ENCODE measurements around the gene MAN1C1. TPM values are rescaled to one million over a fixed set of nuclear protein-coding genes. Genes with fewer than 3 reads are reported as not detected.

Gene MAN1C1
- total RNA-seq, 6 experiments from 2014 or later = 10.7 to 38.8 (median 21.0) TPM

DNA sequence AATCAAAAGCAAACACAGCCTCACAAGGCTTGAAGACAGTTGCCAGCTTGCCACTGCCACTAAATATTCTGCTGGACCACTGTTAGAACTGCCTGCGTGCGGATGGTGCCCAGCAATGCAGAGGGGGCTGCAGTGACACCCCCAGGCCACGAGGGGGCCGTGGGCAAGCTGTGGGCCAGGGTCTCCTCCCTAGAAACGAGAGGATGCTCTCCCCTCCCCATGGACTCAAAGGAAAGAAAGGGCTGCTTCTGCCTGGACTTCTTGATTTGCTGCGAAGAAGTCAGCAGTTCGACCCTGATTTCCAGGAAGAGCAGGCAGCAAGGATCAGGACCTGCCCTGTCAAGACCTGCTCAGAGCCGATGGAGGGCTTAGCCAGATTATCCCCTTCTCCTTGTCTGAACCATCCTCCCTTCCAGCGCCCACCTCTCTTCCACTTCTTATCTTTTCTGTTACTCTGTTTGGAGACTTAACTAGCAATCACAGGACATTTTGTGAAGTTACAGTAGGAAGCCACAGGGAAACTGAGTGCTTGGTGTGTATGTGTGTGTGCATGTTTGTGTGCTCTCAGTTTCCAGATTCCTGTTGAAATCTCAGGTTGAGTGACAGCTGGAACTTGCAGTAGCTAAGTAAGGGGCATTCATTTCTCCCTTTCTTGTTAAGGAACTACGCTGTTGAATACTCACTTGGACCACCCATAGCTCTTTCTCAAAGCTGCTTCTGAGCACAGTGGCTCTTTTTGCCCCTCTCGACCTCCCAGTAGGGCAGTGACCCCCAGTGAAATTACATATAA is 2.7 kb downstream of the MAN1C1 start:
- Histone ChIP-seq H3K27ac (no peak overlapping the region), H3K9me3 (no peaks in the 10 kb centered on the region), H3K4me1 (peaks cover 0 to 20% (median 8%) of the 10 kb centered on the region in 4 donors), H3K36me3 (no peaks in the 10 kb centered on the region), H3K27me3 (no peaks in the 10 kb centered on the region), H3K4me3 (peak overlapping the region in 2 of 3 donors; percentile 11 to 80)
- TF ChIP-seq, protein P1, sequence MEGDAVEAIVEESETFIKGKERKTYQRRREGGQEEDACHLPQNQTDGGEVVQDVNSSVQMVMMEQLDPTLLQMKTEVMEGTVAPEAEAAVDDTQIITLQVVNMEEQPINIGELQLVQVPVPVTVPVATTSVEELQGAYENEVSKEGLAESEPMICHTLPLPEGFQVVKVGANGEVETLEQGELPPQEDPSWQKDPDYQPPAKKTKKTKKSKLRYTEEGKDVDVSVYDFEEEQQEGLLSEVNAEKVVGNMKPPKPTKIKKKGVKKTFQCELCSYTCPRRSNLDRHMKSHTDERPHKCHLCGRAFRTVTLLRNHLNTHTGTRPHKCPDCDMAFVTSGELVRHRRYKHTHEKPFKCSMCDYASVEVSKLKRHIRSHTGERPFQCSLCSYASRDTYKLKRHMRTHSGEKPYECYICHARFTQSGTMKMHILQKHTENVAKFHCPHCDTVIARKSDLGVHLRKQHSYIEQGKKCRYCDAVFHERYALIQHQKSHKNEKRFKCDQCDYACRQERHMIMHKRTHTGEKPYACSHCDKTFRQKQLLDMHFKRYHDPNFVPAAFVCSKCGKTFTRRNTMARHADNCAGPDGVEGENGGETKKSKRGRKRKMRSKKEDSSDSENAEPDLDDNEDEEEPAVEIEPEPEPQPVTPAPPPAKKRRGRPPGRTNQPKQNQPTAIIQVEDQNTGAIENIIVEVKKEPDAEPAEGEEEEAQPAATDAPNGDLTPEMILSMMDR (IDR thresholded peaks at IDR 0.05) = peak; percentile 57 to 62 (median 61)
- TF ChIP-seq POLR2A (IDR thresholded peaks at IDR 0.05) = no peak
- intact Hi-C loops (cut with DNase I) = loop anchor here (10.0 kb wide), 1 partner anchor 176 kb away; no protein-coding TSS in a partner anchor
- peak in 1 of 4 donors; percentile 13 for ATAC-seq
- DNase-seq = peak in 1 of 3 donors; percentile 34
- 73% methylated on average over 4 of the region's 11 CpGs for WGBS (ENCODE audit: insufficient coverage, low coverage, low lambda C conversion rate, missing lambda C conversion rate)

DNA sequence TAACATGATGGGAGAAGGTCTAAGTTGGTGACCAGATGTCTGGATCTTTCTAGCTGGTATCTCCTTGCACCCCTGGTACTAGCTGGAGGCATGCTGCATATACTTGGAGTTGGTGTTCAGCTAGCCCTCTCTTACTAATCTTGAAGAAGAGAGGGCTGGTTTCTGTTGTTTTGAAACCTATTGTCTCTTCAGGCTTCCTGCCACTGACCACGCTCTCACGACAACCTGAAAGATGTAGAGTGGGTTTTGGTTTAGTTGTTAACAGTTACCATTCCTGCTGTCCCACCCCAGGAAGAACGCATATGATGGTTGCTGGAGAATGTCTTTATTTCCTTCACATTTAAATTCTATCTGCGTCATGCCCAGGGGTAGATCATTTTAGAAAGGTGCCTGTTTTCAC is 3.6 kb downstream of the MAN1C1 start:
- DNase-seq (no peak), ATAC-seq (no peak)
- Histone ChIP-seq H3K4me1 (peaks cover 0 to 20% (median 8%) of the 10 kb centered on the region in 4 donors), H3K27ac (no peak overlapping the region), H3K27me3 (no peaks in the 10 kb centered on the region), H3K9me3 (no peaks in the 10 kb centered on the region), H3K4me3 (peak overlapping the region in 1 of 3 donors; percentile 21), H3K36me3 (no peaks in the 10 kb centered on the region)
- TF ChIP-seq, protein P1 (IDR thresholded peaks at IDR 0.05) = no peak
- no peak for TF ChIP-seq POLR2A (IDR thresholded peaks at IDR 0.05)
- intact Hi-C loops (cut with DNase I) = no loop called here
- 63% methylated on average over 4 of the region's 4 CpGs for WGBS (ENCODE audit: insufficient coverage, low coverage, low lambda C conversion rate, missing lambda C conversion rate)

DNA sequence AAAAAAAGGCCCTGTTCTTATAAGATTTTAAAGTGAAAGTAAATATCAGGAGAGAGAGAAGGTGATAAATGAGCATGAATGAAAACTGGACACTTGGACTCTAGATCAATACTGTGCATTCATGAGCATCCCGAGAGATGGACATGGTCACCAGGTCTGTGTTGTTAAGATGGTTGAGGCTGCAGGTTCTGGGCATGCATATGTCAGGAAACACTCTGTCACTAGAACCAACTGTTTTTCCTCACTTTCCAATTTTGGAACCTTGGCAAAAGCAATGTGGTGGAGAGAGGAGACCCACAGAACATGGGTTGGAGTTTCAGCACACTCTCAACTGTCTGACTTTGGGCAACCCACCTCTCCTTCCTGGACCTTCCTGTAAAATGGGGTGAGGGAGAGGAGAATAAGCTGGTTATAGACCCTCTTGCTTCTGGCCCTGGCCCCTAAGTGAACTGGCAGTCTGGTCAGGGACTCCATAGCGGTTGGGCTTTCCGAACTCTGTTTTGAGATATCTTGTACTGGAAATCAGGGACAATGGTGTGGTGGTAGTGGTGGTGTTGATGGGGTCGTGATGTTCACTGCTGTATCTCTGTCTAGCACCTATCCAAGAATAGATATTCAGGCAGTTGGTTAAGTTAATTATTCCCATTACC is 4.2 kb downstream of the MAN1C1 start:
- H3K27ac ChIP-seq = no peak overlapping the region
- no peak for ATAC-seq
- intact Hi-C loops (cut with DNase I) = no loop called here

DNA sequence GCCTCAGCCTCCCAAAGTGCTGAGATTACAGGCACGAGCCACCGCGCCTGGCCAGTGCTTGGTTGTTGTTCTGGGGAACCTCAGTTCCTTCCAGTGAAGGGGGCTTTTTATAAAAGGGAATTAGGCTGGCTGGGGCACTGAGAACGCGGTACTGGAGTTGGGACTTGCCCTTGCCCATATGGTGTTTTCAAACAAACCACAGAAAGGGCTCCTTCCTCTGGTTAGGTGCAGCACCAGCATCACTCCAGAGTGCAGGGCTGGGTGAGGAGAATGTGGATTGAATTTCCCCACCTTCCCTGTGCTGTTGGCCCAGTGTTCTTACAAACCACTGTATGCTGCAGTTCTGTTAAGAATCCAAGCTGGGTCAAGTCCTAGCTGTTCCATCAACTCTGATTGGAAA is 5.3 kb downstream of the MAN1C1 start:
- ATAC-seq (no peak), DNase-seq (no peak)
- H3K27me3 ChIP-seq = no peaks in the 10 kb centered on the region
- H3K9me3 ChIP-seq = no peaks in the 10 kb centered on the region
- no peaks in the 10 kb centered on the region for H3K36me3 ChIP-seq
- H3K4me3 ChIP-seq = no peak overlapping the region
- no peak overlapping the region for H3K27ac ChIP-seq
- peaks cover 0 to 16% (median 7%) of the 10 kb centered on the region in 4 donors for H3K4me1 ChIP-seq
- intact Hi-C loops (cut with DNase I) = no loop called here
- TF ChIP-seq POLR2A (IDR thresholded peaks at IDR 0.05) = no peak
- TF ChIP-seq, protein P1 (IDR thresholded peaks at IDR 0.05) = no peak
- WGBS (ENCODE audit: insufficient coverage, low coverage, low lambda C conversion rate, missing lambda C conversion rate) = 75% methylated on average over 3 of the region's 5 CpGs

More for the DNA sequence above, 4.2 kb downstream of the MAN1C1 start:
- DNase-seq = no peak
- Histone ChIP-seq H3K36me3 (no peaks in the 10 kb centered on the region), H3K27me3 (no peaks in the 10 kb centered on the region), H3K4me1 (peaks cover 0 to 16% (median 8%) of the 10 kb centered on the region in 4 donors), H3K4me3 (peak overlapping the region in 1 of 3 donors; percentile 21), H3K9me3 (no peaks in the 10 kb centered on the region)
- TF ChIP-seq, protein P1 (IDR thresholded peaks at IDR 0.05) = no peak
- no peak for TF ChIP-seq POLR2A (IDR thresholded peaks at IDR 0.05)
- WGBS (ENCODE audit: insufficient coverage, low coverage, low lambda C conversion rate, missing lambda C conversion rate) = 77% methylated on average over 4 of the region's 4 CpGs
